ENCODE data around the gene SGCB.
"Not testable (repeated sequence)": the region's sequence is repeated elsewhere in the genome, so short reads cannot be mapped to it uniquely, and the experiment has no call there.

SGCB gene

GRCh38 chr4:52038103-52038912, at the start of gene SGCB:
TSS of gene SGCB (minus strand) at chr4:52038299. CDS start at chr4:52038259, 40 bp downstream.
- DNase-seq: peak; percentile 46

- not testable (repeated sequence) for DNase-seq
These were observed 48.3 kb upstream of the SGCB start for GRCh38 chr4:52086425-52086824.

GRCh38 chr4:52081216-52081615, 43.1 kb upstream of the SGCB start:
- DNase-seq: no peak

- DNase-seq: no peak
These were observed 41.6 kb upstream of the SGCB start for GRCh38 chr4:52079659-52080058.

DNA sequence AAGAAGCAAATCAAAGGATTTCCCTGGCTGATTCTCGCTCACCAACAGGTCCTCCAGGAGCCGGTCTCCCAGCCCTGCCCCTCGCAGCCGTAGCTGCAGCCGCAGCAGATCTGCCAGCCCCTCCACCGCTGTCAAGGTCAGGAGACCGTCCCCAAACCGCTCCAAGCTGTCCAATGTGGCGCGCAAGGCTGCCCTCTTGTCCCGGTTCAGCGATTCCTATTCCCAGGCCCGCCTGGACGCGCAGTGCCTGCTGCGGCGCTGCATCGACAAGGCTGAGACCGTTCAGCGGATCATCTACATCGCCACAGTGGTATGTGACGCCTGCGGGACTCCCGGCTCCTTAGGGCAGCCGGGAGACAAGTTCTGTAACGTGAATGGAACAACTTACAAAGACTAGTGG, 38.6 kb upstream of the SGCB start:
- no peak for DNase-seq

- DNase-seq: no peak
These were observed 33.9 kb upstream of the SGCB start for GRCh38 chr4:52071791-52072546.

- DNase-seq: no peak
These were observed 31.5 kb upstream of the SGCB start for GRCh38 chr4:52069571-52069970.

GRCh38 chr4:52059372-52059771, 21.3 kb upstream of the SGCB start:
- DNase-seq: no peak

DNA sequence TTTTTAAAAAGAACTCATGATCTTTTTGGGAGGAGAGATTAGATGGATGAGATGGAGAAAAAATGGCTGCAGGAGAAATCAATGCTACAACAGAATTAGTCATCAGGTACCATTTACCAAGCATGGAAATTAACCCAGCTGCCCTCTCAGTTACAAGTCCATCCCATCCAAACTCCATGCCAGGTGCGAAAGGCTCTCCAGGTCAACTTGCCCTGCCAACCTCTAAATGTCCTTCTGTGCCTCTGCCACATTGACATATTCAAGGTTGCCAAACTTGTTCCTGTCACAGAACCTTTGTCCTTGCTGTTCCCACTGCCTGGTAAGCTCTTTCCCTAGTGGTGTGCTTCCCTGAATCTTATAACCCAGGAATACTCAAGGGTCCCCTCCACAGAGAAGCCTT, 20.2 kb upstream of the SGCB start:
- DNase-seq: no peak

GRCh38 chr4:52057196-52057595, 19.1 kb upstream of the SGCB start:
- DNase-seq: no peak

GRCh38 chr4:52054254-52054653, 16.2 kb upstream of the SGCB start:
- DNase-seq: no peak

- DNase-seq: no peak
These were observed 14.3 kb upstream of the SGCB start for GRCh38 chr4:52052475-52052780.

GRCh38 chr4:52051615-52052474, 13.7 kb upstream of the SGCB start:
- peak; percentile 86 for DNase-seq

- DNase-seq: no peak
These were observed 13.1 kb upstream of the SGCB start, which contains the start of gene SPATA18 for GRCh38 chr4:52051213-52051614. TSS of gene SPATA18 (plus strand) at chr4:52051304. CDS start at chr4:52051705, 401 bp downstream.

GRCh38 chr4:52049266-52049665, 11.2 kb upstream of the SGCB start:
- no peak for DNase-seq

DNA sequence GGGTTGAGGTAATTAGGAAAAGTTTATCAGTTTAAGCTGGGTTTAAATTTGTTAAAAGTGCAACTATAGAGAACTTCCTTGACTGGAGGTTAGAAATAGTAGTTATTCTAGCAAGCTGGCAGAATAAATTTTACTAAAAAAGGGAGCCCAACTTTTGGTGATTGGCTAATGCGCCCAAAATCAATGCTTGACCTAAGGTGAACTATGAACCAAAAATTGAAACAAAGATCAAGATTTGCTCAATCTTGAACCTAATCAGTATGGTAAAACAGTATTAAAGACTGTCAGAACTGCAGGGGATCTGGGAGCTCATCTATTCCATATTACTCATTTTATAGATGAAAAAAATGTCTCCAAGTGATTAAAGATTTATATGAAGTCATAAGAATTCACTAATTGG, 6.9 kb upstream of the SGCB start:
- DNase-seq: no peak

GRCh38 chr4:52037689-52038102, 403 bp downstream of the SGCB start:
- peak; percentile 46 for DNase-seq

DNA sequence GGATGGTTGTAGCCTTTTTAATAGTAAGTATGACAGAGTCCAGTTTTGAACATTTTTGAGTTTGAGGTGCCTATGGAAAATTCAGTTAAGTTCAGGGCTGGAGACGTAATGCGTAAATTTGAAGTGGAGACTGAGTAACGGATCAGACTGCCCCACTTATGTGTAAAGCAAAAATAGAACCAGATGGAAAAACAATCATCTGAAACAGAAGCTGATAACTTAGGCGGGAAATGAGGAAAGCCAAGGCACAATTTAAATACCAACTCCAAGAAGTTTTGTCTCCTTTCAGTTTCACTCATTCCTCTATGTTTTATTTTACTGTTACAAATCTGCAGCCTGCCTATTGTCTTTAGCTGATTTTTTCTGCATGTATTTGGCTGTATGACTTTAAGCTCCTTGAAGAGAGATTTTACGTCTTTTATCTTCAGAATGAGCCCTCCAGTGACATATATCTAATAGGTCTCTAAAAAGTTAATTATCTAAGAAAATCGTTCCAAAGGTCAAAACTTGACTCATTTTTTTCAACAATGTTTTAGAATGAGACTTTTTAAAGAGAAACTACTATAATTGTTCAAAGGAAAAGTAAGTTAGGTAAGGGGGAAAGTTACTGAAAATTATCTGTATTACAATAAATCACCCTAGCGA, 1.1 kb downstream of the SGCB start:
- DNase-seq: no peak

- no peak for DNase-seq
These were observed 2.9 kb downstream of the SGCB start for GRCh38 chr4:52035190-52035589.

DNA sequence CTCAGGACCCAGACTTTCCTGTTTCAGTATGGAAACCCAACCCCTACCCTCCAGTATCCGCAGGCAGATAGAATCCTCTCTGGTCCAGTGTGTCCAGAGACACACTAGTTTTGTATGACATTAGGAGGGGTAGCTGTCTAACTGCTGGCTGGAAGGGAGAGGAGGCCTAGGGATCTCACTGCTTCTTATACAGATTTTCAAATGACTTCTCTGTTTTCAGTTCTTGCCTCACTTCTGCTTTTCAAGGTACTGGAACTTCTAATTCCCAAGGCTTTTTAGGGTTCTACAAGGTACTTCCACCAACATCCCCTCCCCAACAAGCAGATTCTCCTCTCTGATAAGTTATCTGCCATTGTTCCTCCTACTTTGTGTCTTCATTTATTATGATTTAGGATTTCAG, 6.1 kb downstream of the SGCB start:
- DNase-seq: no peak

GRCh38 chr4:52028970-52029369, 9.1 kb downstream of the SGCB start:
- no peak for DNase-seq

DNA sequence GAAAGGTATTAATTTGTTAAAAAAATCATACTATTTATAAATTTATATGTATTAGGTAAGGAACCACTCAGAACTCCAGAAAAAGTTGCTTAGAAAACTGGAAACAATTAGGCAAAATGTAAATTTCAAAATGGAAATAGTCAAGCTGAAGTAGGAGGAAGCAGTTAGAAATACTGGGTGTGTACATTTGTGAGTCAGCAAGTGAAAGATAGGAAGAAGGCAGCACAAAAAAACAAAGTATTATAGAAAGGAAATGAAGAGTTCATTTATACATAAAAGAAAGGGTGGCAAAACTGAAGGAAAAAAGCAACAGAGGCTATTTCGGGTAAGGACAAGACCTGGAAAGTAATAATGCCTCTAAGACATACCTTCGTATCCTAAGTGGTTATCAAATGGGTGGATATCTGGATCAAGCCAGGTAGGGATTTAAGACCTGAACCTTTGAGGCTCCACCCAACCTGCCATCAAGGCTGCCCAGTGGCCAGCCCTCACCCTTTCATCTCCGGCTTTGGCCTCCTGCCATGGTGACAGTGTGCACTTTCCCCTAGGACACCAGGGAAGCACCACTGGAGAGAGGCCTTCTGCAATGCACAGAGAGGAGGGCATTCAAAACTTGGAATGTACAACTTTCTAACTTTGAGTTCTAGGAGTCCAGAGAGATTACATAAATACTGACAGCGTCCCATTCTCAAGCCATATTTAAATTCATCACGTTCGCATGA, 18.0 kb downstream of the SGCB start, which contains the start of gene LRRC66:
TSS of gene LRRC66 (minus strand) at position 428 of the 722 bp plus-strand sequence. CDS start 2,750 bp downstream, outside the sequence.
- no peak for DNase-seq
